Measurements from ENCODE around the gene TCF7L1.

Gene TCF7L1

DNA sequence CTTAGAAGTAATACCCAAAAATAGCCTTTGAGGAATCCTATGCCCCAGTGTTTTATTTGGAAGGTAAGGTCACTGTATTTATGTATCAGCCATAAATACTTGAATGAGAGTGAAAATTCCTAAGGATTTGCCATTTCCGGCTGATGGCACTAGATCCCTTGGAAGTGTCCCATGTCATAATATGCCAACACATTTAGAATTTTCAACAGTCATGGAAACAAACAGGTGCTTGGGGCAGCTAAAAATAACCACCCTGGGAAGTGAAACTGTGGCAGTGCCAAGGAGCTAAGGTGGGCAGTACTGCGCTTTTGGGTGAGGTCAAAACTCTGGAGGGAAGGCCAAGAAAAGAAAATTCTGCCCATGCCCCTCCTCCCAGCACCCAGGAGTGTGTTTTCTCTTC is 80.2 kb downstream of the TCF7L1 start:
- in situ Hi-C loops (cut with HindIII; ENCODE audit: low sequenced_read_pairs), result no loop called here
- DNase-seq (ENCODE audit: low read depth), result no peak
- TF ChIP-seq, protein P1, sequence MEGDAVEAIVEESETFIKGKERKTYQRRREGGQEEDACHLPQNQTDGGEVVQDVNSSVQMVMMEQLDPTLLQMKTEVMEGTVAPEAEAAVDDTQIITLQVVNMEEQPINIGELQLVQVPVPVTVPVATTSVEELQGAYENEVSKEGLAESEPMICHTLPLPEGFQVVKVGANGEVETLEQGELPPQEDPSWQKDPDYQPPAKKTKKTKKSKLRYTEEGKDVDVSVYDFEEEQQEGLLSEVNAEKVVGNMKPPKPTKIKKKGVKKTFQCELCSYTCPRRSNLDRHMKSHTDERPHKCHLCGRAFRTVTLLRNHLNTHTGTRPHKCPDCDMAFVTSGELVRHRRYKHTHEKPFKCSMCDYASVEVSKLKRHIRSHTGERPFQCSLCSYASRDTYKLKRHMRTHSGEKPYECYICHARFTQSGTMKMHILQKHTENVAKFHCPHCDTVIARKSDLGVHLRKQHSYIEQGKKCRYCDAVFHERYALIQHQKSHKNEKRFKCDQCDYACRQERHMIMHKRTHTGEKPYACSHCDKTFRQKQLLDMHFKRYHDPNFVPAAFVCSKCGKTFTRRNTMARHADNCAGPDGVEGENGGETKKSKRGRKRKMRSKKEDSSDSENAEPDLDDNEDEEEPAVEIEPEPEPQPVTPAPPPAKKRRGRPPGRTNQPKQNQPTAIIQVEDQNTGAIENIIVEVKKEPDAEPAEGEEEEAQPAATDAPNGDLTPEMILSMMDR (IDR thresholded peaks at IDR 0.05; ENCODE audit: low read depth, low read length, missing control alignments), result no peak

DNA sequence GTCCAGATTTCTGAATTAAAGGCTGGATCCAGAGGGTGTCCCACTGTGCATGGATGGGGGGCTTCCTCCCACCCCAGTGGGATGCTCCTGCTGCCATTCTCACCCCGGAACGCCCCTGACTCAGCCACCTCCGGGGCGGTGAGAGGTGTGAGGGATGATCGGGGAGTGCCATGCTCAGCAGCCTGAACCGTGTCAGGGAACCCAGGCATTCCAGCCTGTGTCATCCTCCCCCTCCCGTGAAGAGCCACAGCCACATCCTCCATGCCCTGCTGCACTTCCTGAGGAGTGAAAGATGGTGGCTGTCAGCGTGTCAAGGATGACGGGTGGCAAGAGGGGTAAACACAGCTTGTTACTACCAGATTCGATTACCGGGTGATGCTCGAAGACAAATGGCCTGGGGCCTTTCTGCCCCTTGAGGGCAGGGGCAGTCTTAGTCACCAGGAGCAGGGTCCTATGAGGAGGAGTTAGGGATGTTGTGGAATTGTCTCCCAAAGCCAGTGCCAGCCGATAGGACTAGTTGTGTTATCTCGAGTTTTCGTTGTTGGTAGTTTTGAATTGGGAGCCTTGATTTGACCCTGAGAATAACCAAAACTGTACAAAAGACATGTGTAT is 80.8 kb downstream of the TCF7L1 start:
- in situ Hi-C loops (cut with HindIII; ENCODE audit: low sequenced_read_pairs), result no loop called here
- H3K4me3 ChIP-seq (ENCODE audit: low read depth, low read length), result no peak overlapping the region
- TF ChIP-seq, protein P1 (IDR thresholded peaks at IDR 0.05; ENCODE audit: low read depth, low read length, missing control alignments), result no peak
- DNase-seq (ENCODE audit: low read depth), result no peak

More for the DNA sequence above, 80.2 kb downstream of the TCF7L1 start:
- H3K4me3 ChIP-seq (ENCODE audit: low read depth, low read length), result no peak overlapping the region

DNA sequence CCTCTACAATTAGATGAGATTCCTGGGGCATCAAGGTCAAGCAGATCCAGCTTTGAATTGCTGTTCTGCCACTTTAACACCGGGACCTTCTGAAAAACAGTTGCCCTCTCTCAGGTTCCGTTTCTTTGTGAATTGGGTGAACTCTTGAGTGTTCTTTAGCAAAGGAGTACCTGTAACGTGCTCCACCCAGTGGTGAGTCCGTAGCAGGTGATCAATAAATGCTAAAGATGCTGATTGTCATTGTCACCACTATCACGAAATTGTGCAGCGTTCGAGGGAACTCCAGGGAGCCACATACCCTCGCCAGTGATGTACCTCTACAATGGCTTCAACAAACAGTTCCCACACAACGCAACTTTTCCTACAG is 81.9 kb downstream of the TCF7L1 start:
- peak overlapping the region; percentile 7 for H3K4me3 ChIP-seq (ENCODE audit: low read depth, low read length)
- TF ChIP-seq, protein P1 (IDR thresholded peaks at IDR 0.05; ENCODE audit: low read depth, low read length, missing control alignments), result peak; percentile 18
- no peak for DNase-seq (ENCODE audit: low read depth)
- in situ Hi-C loops (cut with HindIII; ENCODE audit: low sequenced_read_pairs), result loop anchor here (5.0 kb wide), 1 partner anchor 68 kb away; no protein-coding TSS in a partner anchor

DNA sequence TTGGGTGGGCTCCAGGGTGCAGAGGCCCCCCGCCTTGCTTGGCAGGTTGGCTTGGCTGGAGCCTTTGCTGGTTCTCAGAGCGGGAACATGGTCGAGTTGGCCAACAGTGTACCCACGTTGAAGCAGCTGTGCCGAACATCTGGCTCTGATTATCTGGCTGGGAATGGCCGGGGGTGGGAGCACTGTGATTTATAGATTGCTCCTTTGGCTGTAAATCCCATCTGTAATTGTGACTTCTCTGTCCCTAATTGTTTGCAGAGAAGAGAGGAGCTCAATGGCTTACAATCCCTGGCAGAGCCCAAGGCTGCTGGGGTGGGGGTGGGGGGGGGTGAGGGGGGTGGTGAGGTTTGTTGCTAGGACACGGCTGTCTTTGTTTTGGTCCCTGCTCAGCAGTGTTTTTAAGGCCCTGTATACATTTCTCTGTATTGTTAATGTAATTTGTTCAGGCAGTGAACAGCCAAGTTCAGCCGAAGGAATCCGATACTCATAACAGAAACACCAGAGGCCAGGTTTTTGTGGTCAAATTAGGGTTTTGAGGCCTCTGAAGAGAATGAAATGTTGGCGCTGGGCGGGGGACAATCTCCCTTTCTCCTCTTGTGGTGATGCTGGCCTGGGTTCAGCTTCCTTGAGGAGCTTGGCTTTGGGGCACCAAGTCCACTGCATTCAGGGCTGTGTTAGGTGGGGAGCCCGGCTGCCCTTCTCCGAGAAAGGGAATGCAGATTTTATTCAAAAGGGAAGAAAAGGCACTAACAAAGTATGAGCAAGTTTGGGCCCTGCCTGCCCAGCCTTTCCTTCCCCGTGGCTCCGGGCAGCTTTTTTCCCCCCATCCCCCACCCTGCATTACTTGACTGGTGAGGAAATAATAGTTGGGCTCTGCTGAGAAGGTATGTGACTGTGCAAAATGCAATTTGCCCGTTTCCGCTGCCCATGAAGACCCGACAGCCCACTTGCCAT is 82.5 kb downstream of the TCF7L1 start:
- peak overlapping the region; percentile 12 for H3K4me3 ChIP-seq (ENCODE audit: low read depth, low read length)

DNA sequence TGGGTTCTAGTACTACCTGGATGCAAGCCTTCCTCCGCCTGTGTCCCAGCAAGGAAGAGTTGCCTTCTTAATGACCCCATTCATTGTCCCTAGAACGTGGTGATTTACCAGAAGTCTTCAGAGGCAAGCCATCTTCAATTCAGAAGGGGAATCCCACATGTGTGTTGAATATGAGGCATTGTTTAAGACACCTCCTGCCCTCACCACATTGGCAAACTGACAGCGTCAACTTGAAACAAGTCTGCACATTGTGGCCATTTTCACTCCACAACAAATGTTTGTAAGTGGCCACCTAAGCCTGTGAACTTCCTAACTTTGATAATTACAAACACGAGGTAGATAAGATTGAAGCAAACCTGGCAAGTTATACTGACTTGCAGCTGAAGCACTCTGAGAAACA is 83.7 kb downstream of the TCF7L1 start:
- in situ Hi-C loops (cut with HindIII; ENCODE audit: low sequenced_read_pairs), result loop anchor here (5.0 kb wide), 1 partner anchor 70 kb away; no protein-coding TSS in a partner anchor
- no peak overlapping the region for H3K4me3 ChIP-seq (ENCODE audit: low read depth, low read length)
- DNase-seq (ENCODE audit: low read depth), result no peak
- TF ChIP-seq, protein P1 (IDR thresholded peaks at IDR 0.05; ENCODE audit: low read depth, low read length, missing control alignments), result no peak

More for the DNA sequence above, 82.5 kb downstream of the TCF7L1 start:
- DNase-seq (ENCODE audit: low read depth), result peak; percentile 99
- TF ChIP-seq, protein P1 (IDR thresholded peaks at IDR 0.05; ENCODE audit: low read depth, low read length, missing control alignments), result no peak
- in situ Hi-C loops (cut with HindIII; ENCODE audit: low sequenced_read_pairs), result loop anchor here (5.0 kb wide), 1 partner anchor 68 kb away; no protein-coding TSS in a partner anchor

DNA sequence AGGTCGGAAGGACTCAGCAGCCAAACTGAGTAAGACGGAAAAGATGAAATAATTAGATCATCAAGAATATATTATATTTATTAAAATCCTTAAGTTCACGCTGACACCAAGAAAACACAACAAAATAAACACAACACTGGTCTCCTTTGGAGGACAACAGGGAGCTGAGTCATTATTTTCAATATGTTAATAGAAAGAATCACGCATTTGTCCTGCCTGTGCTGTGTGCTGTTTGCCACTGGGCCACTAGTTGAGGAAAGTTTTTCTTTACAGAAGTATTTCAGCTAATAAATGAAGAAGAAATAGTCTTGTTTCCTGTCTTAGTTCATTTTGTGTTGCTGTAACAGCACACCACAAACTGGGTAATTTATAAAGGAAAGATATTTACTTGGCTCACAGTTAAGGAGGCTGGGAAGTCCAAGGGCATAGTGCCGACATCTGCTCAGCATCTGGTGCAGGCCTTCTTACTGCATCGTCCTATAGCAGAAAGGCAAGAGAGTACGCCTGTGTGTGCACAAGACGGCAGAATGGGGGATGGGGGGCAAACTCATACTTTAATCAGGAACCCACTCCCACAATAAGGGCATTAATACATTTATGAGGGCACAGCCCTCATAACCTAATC is 88.0 kb downstream of the TCF7L1 start:
- in situ Hi-C loops (cut with HindIII; ENCODE audit: low sequenced_read_pairs), result no loop called here
- DNase-seq (ENCODE audit: low read depth), result no peak
- TF ChIP-seq, protein P1 (IDR thresholded peaks at IDR 0.05; ENCODE audit: low read depth, low read length, missing control alignments), result no peak
- no peak overlapping the region for H3K4me3 ChIP-seq (ENCODE audit: low read depth, low read length)

Data from astrocyte of the cerebellum (primary cell).